IPS DF 4.7 (cell line): ENCODE measurements around the gene SMIM33.
"Not testable (repeated sequence)": the region's sequence is repeated elsewhere in the genome, so short reads cannot be mapped to it uniquely, and the experiment has no call there.

Experiments
- DNase-seq: peaks from one replicate; pipeline ENCODE4 v3.0.0-alpha.2; 2013; ENCODE audit warnings: low spot score; ENCODE audit errors: extremely low read depth

The SMIM33 gene

GRCh38 chr5:139456776-139457175 is 14.0 kb upstream of the SMIM33 start:
- DNase-seq, result no peak

GRCh38 chr5:139457241-139457640 is 13.6 kb upstream of the SMIM33 start:
- no peak for DNase-seq

GRCh38 chr5:139457653-139458306 is 13.0 kb upstream of the SMIM33 start:
- no peak for DNase-seq

GRCh38 chr5:139458580-139459407 is 12.0 kb upstream of the SMIM33 start:
- DNase-seq, result no peak

GRCh38 chr5:139459451-139459934 is 11.3 kb upstream of the SMIM33 start:
- no peak for DNase-seq

- no peak for DNase-seq
These were observed 10.3 kb upstream of the SMIM33 start for GRCh38 chr5:139460455-139460854.

GRCh38 chr5:139461176-139461575 is 9.6 kb upstream of the SMIM33 start:
- DNase-seq, result no peak

- DNase-seq, result no peak
These were observed 9.1 kb upstream of the SMIM33 start for GRCh38 chr5:139461698-139462097.

- DNase-seq, result no peak
These were observed 8.1 kb upstream of the SMIM33 start, which contains the start of gene ECSCR for GRCh38 chr5:139462586-139463276. Gene ECSCR, minus strand, starts transcription at chr5:139462743. Its CDS starts 73 bp downstream, at chr5:139462670.

GRCh38 chr5:139468421-139468931 is 2.3 kb upstream of the SMIM33 start:
- no peak for DNase-seq

- no peak for DNase-seq
These were observed 1.7 kb downstream of the SMIM33 start for GRCh38 chr5:139472386-139473030.

GRCh38 chr5:139473105-139473504 is 2.3 kb downstream of the SMIM33 start:
- no peak for DNase-seq

GRCh38 chr5:139473565-139473964 is 2.8 kb downstream of the SMIM33 start:
- DNase-seq, result no peak

- no peak for DNase-seq
These were observed 4.3 kb downstream of the SMIM33 start for GRCh38 chr5:139474890-139475791.

GRCh38 chr5:139475865-139476617 is 5.2 kb downstream of the SMIM33 start:
- DNase-seq, result no peak

- DNase-seq, result not testable (repeated sequence)
These were observed 8.0 kb downstream of the SMIM33 start for GRCh38 chr5:139478657-139479423.

- not testable (repeated sequence) for DNase-seq
These were observed 8.9 kb downstream of the SMIM33 start for GRCh38 chr5:139479729-139480128.

- no peak for DNase-seq
These were observed 10.3 kb downstream of the SMIM33 start for GRCh38 chr5:139481122-139481533.
